Stomach (tissue), 4 donors: ENCODE measurements around the gene SYTL1.

Experiments
- EP300 ChIP-seq: sonication (generic); formaldehyde crosslinking; IDR thresholded peaks from one replicate; pipeline ENCODE4 v1.6.1; 2017; ENCODE audit warnings: antibody characterized with exemption
- POLR2A ChIP-seq, 4 donors: fragments of 450-650 bp; IDR thresholded peaks; one replicate each; pipeline ENCODE4 v1.6.1; 2016; ENCODE audit warnings: antibody characterized with exemption in 4 of 4, control low read depth in 2 of 4, mild to moderate bottlenecking in 1 of 4, moderate library complexity in 1 of 4
- TF ChIP-seq, protein P1 (sequence below), 7 experiments: fragments of 450-650 bp in 4 of 7; fragments of 200-600 bp in 3 of 7; sonication (generic) in 3 of 7; IDR thresholded peaks; one replicate each; pipeline ENCODE4 v1.5.1; 2016 to 2019; ENCODE audit warnings: antibody characterized with exemption in 7 of 7, control low read depth in 2 of 7, mild to moderate bottlenecking in 1 of 7

DNA sequence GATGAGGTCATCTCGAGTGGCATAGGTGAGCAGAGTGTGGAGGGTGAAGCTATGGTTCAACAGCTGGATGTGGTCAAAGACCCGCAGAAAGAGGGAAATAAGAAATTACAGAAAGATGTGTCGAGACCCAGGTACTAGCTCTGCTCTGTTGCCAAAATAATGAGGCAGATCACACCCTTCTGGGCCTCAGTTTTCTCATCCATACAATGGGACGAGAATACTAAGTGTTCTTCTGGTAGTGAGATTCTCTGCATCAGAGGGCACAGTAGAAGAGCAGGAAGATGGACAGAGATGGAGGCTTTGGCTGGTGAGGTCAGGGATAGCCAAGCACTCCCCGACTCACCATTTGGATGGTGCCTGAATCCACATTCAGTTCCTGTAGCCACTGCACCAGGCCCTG is 13.9 kb downstream of the SYTL1 start:
- no peak for TF ChIP-seq POLR2A (IDR thresholded peaks at IDR 0.05)
- TF ChIP-seq, protein P1, sequence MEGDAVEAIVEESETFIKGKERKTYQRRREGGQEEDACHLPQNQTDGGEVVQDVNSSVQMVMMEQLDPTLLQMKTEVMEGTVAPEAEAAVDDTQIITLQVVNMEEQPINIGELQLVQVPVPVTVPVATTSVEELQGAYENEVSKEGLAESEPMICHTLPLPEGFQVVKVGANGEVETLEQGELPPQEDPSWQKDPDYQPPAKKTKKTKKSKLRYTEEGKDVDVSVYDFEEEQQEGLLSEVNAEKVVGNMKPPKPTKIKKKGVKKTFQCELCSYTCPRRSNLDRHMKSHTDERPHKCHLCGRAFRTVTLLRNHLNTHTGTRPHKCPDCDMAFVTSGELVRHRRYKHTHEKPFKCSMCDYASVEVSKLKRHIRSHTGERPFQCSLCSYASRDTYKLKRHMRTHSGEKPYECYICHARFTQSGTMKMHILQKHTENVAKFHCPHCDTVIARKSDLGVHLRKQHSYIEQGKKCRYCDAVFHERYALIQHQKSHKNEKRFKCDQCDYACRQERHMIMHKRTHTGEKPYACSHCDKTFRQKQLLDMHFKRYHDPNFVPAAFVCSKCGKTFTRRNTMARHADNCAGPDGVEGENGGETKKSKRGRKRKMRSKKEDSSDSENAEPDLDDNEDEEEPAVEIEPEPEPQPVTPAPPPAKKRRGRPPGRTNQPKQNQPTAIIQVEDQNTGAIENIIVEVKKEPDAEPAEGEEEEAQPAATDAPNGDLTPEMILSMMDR (IDR thresholded peaks at IDR 0.05) = no peak
- no peak for TF ChIP-seq EP300
